H9 (cell line): ENCODE results near the gene AMN. TPM values are rescaled to one million over a fixed set of nuclear protein-coding genes. Genes with fewer than 3 reads are reported as not detected.
A peak's percentile ranks its signal among the peaks of the same experiment; 100 is the strongest.

Experiments
- DNase-seq: peaks from one replicate; pipeline ENCODE4 v3.0.0-alpha.2; 2017
- H2AFZ ChIP-seq: one replicate; pipeline ENCODE4 v1.6.1; 2013; ENCODE audit warnings: mild to moderate bottlenecking, low read length, control low read depth, moderate library complexity
- H2AK5ac ChIP-seq: 2 replicates; pipeline ENCODE4 v1.6.1; 2013; ENCODE audit warnings: low read length, control low read depth, mixed read lengths; ENCODE audit not compliant: insufficient read length
- H2BK120ac ChIP-seq: one replicate; pipeline ENCODE4 v1.6.1; 2013; ENCODE audit warnings: low read depth, mild to moderate bottlenecking, low read length, control low read depth, inconsistent platforms; ENCODE audit not compliant: poor library complexity, severe bottlenecking
- H2BK12ac ChIP-seq: 2 replicates; pipeline ENCODE4 v1.6.1; 2013; ENCODE audit warnings: low read length, control low read depth, mixed read lengths, low read depth; ENCODE audit not compliant: insufficient read length
- H2BK15ac ChIP-seq: 2 replicates; pipeline ENCODE4 v1.6.1; 2013; ENCODE audit warnings: low read depth, low read length, control low read depth
- H2BK20ac ChIP-seq: one replicate; pipeline ENCODE4 v1.6.1; 2013; ENCODE audit warnings: low read depth, mild to moderate bottlenecking, low read length, control low read depth, inconsistent platforms; ENCODE audit not compliant: poor library complexity, severe bottlenecking
- H2BK5ac ChIP-seq: 2 replicates; pipeline ENCODE4 v1.6.1; 2013; ENCODE audit warnings: low read length, control low read depth, mixed read lengths; ENCODE audit not compliant: insufficient read length
- H3K14ac ChIP-seq: 2 replicates; pipeline ENCODE4 v1.6.1; 2013; ENCODE audit warnings: low read length, control low read depth; ENCODE audit not compliant: insufficient read depth
- H3K18ac ChIP-seq: 2 replicates; pipeline ENCODE4 v1.6.1; 2013; ENCODE audit warnings: low read depth, mild to moderate bottlenecking, mixed read lengths, low read length, control low read depth; ENCODE audit not compliant: insufficient read length
- H3K23ac ChIP-seq: 2 replicates; pipeline ENCODE4 v1.6.1; 2013; ENCODE audit warnings: low read length, control low read depth, mixed read lengths, low read depth; ENCODE audit not compliant: insufficient read length
- H3K23me2 ChIP-seq: 2 replicates; pipeline ENCODE4 v1.6.1; 2013; ENCODE audit warnings: low read depth, mild to moderate bottlenecking, mixed read lengths, low read length, control low read depth; ENCODE audit not compliant: insufficient read length, poor library complexity, severe bottlenecking
- H3K27ac ChIP-seq: 2 replicates; pipeline ENCODE4 v1.5.1; 2013; ENCODE audit warnings: low read length, control low read depth, mixed read lengths, low read depth; ENCODE audit not compliant: insufficient read length
- H3K27me3 ChIP-seq: 2 replicates; pipeline ENCODE4 v1.6.1; 2013; ENCODE audit warnings: low read length, control low read depth, inconsistent platforms; ENCODE audit not compliant: insufficient read depth
- H3K4ac ChIP-seq: 2 replicates; pipeline ENCODE4 v1.6.1; 2013; ENCODE audit warnings: low read depth, mild to moderate bottlenecking, control low read depth, inconsistent platforms, low read length, moderate library complexity
- H3K4me1 ChIP-seq: 2 replicates; pipeline ENCODE4 v1.6.1; 2013; ENCODE audit warnings: low read length, control low read depth, inconsistent platforms; ENCODE audit not compliant: insufficient read depth
- H3K4me2 ChIP-seq: 2 replicates; pipeline ENCODE4 v1.6.1; 2013; ENCODE audit warnings: low read length, control low read depth, mixed read lengths; ENCODE audit not compliant: insufficient read length, insufficient read depth
- H3K56ac ChIP-seq: 2 replicates; pipeline ENCODE4 v1.6.1; 2013; ENCODE audit warnings: low read depth, mild to moderate bottlenecking, mixed read lengths, low read length, control low read depth; ENCODE audit not compliant: insufficient read length
- H3K79me1 ChIP-seq: 2 replicates; pipeline ENCODE4 v1.6.1; 2013; ENCODE audit warnings: low read depth, mild to moderate bottlenecking, moderate library complexity, low read length, control low read depth, inconsistent platforms; ENCODE audit not compliant: insufficient read depth, poor library complexity, severe bottlenecking
- H3K79me2 ChIP-seq: 2 replicates; pipeline ENCODE4 v1.6.1; 2013; ENCODE audit warnings: low read length, control low read depth, inconsistent platforms; ENCODE audit not compliant: insufficient read depth
- H3K9ac ChIP-seq: 2 replicates; pipeline ENCODE4 v1.6.1; 2013; ENCODE audit warnings: low read length, control low read depth, mixed read lengths; ENCODE audit not compliant: insufficient read length; ENCODE audit errors: extremely low read depth
- H3K9me3 ChIP-seq: one replicate; pipeline ENCODE4 v1.6.1; 2013; ENCODE audit warnings: low read depth, low read length, inconsistent platforms; ENCODE audit not compliant: control insufficient read depth
- H3T11ph ChIP-seq: one replicate; pipeline ENCODE4 v1.6.1; 2013; ENCODE audit warnings: mild to moderate bottlenecking, low read length, control low read depth, inconsistent platforms
- H4K20me1 ChIP-seq: one replicate; pipeline ENCODE4 v1.6.1; 2013; ENCODE audit not compliant: control insufficient read depth, insufficient read length, insufficient read depth
- H4K5ac ChIP-seq: 2 replicates; pipeline ENCODE4 v1.6.1; 2013; ENCODE audit warnings: low read depth, mild to moderate bottlenecking, mixed read lengths, low read length, control low read depth; ENCODE audit not compliant: insufficient read length
- H4K8ac ChIP-seq: replicated peaks from 2 replicates; pipeline ENCODE4 v1.6.1; 2013; ENCODE audit warnings: low read length, control low read depth, mixed read lengths, low read depth; ENCODE audit not compliant: insufficient read length
- H4K91ac ChIP-seq: 2 replicates; pipeline ENCODE4 v1.6.1; 2013; ENCODE audit warnings: low read depth, mild to moderate bottlenecking, moderate library complexity, mixed read lengths, low read length, control low read depth; ENCODE audit not compliant: insufficient read length
- H3K27ac Mint-ChIP-seq, 3 experiments: 2 replicates in 2 of 3; 3 replicates in 1 of 3; pipeline ENCODE4 v1.8.0; 2020 to 2021; ENCODE audit warnings: mixed read lengths in 3 of 3, mild to moderate bottlenecking in 1 of 3, moderate library complexity in 1 of 3
- H3K27me3 Mint-ChIP-seq: 2 replicates; pipeline ENCODE4 v1.8.0; 2021; ENCODE audit warnings: low read depth, mild to moderate bottlenecking, moderate library complexity, mixed read lengths
- H3K36me3 Mint-ChIP-seq, 3 experiments: 2 replicates in 2 of 3; 3 replicates in 1 of 3; pipeline ENCODE4 v1.8.0; 2020 to 2021; ENCODE audit warnings: low read depth in 3 of 3, mixed read lengths in 3 of 3; ENCODE audit not compliant: insufficient read depth in 1 of 3
- H3K4me1 Mint-ChIP-seq, 2 experiments: 2 replicates each; pipeline ENCODE4 v1.8.0; 2020; ENCODE audit warnings: mixed read lengths in 2 of 2
- H3K4me3 Mint-ChIP-seq, 2 experiments: 2 replicates in 1 of 2; 3 replicates in 1 of 2; pipeline ENCODE4 v1.8.0; 2020 to 2021; ENCODE audit warnings: mild to moderate bottlenecking in 2 of 2, mixed read lengths in 2 of 2, moderate library complexity in 1 of 2
- H3K9me3 Mint-ChIP-seq, 2 experiments: 2 replicates in 1 of 2; 3 replicates in 1 of 2; pipeline ENCODE4 v1.8.0; 2020; ENCODE audit warnings: mild to moderate bottlenecking in 2 of 2, mixed read lengths in 2 of 2, moderate library complexity in 1 of 2
- WGBS: extraction: QIAGEN DNeasy Blood & Tissue Kit; methylation state at CpG from one replicate; pipeline ENCODE4 v1.1.7; 2013; ENCODE audit warnings: missing lambda C conversion rate, low lambda C conversion rate, mixed read lengths; ENCODE audit not compliant: insufficient read length; ENCODE audit errors: extremely low coverage; 5-methylcytosine and 5-hydroxymethylcytosine counted together
- total RNA-seq: library from RNA; stranded (reverse); gene quantifications from 2 replicates; pipeline ENCODE4 v1.2.1, GENCODE V29; 2021
- TF ChIP-seq, protein P1 (sequence below): fragments of 200-600 bp; sonication (generic); conservative IDR thresholded peaks from 3 replicates; pipeline ENCODE4 v1.8.0; 2021; ENCODE audit warnings: antibody characterized with exemption, mild to moderate bottlenecking

Gene AMN
- total RNA-seq, 1 experiment from 2014 or later, result 1.9 TPM

DNA sequence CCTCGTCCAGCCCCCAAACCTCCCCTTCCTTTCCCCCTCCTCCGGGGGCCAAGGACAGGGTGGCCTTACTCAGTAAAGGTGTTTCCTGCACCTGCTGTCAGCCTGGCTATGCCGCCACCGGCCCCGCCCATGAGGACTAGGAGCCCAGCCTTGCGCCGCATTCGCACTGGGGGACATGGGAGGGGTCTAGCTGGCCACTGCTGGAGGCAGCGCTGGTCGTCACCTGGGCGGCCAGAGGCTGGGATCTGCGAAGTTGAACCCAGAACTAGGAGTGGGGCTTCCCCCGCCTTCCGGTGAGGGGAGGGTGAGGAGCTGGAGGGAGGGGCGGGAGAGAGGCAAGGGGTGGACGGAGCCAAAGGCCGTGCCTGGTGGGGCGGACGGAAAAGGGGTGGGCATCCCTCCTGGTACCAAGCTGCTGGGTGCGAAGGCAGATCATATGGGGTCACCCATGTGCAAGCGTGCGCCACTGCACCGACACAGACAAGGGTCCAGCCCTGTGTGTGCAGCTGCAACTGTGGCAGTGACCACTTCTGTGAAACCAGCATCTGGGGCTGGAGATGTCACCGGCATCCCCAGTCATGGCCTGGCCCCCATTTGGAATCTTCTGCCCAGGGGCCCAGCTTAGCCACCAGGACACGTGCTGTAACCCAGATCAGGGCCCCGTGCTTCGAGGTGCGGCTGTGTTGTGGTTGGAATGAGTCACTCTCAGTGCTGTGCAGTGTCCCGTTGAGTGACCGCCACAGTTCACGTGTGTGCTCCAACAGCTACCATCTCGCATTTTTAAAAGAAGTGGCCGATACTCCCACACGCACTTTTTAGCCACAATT lies 8.5 kb downstream of the AMN start:
- H3K18ac ChIP-seq, result no peak overlapping the region
- no peaks in the 10 kb centered on the region for H3K9me3 ChIP-seq
- TF ChIP-seq, protein P1, sequence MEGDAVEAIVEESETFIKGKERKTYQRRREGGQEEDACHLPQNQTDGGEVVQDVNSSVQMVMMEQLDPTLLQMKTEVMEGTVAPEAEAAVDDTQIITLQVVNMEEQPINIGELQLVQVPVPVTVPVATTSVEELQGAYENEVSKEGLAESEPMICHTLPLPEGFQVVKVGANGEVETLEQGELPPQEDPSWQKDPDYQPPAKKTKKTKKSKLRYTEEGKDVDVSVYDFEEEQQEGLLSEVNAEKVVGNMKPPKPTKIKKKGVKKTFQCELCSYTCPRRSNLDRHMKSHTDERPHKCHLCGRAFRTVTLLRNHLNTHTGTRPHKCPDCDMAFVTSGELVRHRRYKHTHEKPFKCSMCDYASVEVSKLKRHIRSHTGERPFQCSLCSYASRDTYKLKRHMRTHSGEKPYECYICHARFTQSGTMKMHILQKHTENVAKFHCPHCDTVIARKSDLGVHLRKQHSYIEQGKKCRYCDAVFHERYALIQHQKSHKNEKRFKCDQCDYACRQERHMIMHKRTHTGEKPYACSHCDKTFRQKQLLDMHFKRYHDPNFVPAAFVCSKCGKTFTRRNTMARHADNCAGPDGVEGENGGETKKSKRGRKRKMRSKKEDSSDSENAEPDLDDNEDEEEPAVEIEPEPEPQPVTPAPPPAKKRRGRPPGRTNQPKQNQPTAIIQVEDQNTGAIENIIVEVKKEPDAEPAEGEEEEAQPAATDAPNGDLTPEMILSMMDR, result no peak
- H2BK20ac ChIP-seq, result no peak overlapping the region
- H3K27me3 ChIP-seq, result peaks cover 12% of the 10 kb centered on the region
- no peak overlapping the region for H2BK12ac ChIP-seq
- H3K4me1 ChIP-seq, result no peaks in the 10 kb centered on the region
- no peak overlapping the region for H4K5ac ChIP-seq
- no peak overlapping the region; the same call in 1 of the 2 replicates for H3K14ac ChIP-seq
- H3K23ac ChIP-seq, result no peak overlapping the region
- no peak overlapping the region for H2AFZ ChIP-seq
- H2BK120ac ChIP-seq, result no peak overlapping the region
- no peaks in the 10 kb centered on the region for H3K79me1 ChIP-seq
- H4K20me1 ChIP-seq, result no peaks in the 10 kb centered on the region
- Mint-ChIP-seq H3K36me3 (peaks cover 2 to 34% (median 10%) of the 10 kb centered on the region in 3 experiments; a peak in 6 of 7 replicates), H3K27me3 (peaks cover 46% of the 10 kb centered on the region), H3K4me3 (peak overlapping the region; percentile 14 to 35; a peak in 4 of 5 replicates), H3K27ac (no peak overlapping the region), H3K4me1 (peaks cover 10 to 12% of the 10 kb centered on the region in 2 experiments), H3K9me3 (no peaks in the 10 kb centered on the region; a peak in 1 of 5 replicates)
- H3K4me2 ChIP-seq, result no peak overlapping the region
- H3K9ac ChIP-seq, result no peak overlapping the region
- WGBS, result no CpG with 5 or more reads among the region's 34 CpGs
- H4K8ac ChIP-seq, result no peak overlapping the region
- no peaks in the 10 kb centered on the region for H3K79me2 ChIP-seq
- no peak overlapping the region for H2BK5ac ChIP-seq
- no peak overlapping the region for H2AK5ac ChIP-seq
- no peak overlapping the region for H3K56ac ChIP-seq
- peak; percentile 81 for DNase-seq
- H3T11ph ChIP-seq, result no peak overlapping the region
- no peak overlapping the region for H4K91ac ChIP-seq
- peaks cover 25% of the 10 kb centered on the region for H3K23me2 ChIP-seq
- H3K4ac ChIP-seq, result no peak overlapping the region
- H2BK15ac ChIP-seq, result no peak overlapping the region
- H3K27ac ChIP-seq, result no peak overlapping the region
